Measurements from ENCODE around the gene DISP3.

DISP3 gene

GRCh38 chr1:11540773-11541160, 61.8 kb downstream of the DISP3 start:
- in situ Hi-C loops (cut with MboI; ENCODE audit: low sequenced_read_pairs) = no loop called here

- in situ Hi-C loops (cut with MboI; ENCODE audit: low sequenced_read_pairs) = no loop called here
These were observed 62.3 kb downstream of the DISP3 start for GRCh38 chr1:11541236-11541635.

GRCh38 chr1:11541956-11542355, 63.0 kb downstream of the DISP3 start:
- in situ Hi-C loops (cut with MboI; ENCODE audit: low sequenced_read_pairs) = no loop called here

GRCh38 chr1:11543392-11543791, 64.4 kb downstream of the DISP3 start:
- in situ Hi-C loops (cut with MboI; ENCODE audit: low sequenced_read_pairs) = no loop called here

GRCh38 chr1:11543796-11544195, 64.8 kb downstream of the DISP3 start:
- in situ Hi-C loops (cut with MboI; ENCODE audit: low sequenced_read_pairs) = no loop called here

GRCh38 chr1:11546456-11546855, 67.5 kb downstream of the DISP3 start:
- in situ Hi-C loops (cut with MboI; ENCODE audit: low sequenced_read_pairs) = no loop called here

GRCh38 chr1:11550664-11551283, 71.8 kb downstream of the DISP3 start:
- in situ Hi-C loops (cut with MboI; ENCODE audit: low sequenced_read_pairs) = no loop called here

- in situ Hi-C loops (cut with MboI; ENCODE audit: low sequenced_read_pairs) = no loop called here
These were observed 79.3 kb downstream of the DISP3 start for GRCh38 chr1:11558276-11558675.

GRCh38 chr1:11558871-11559590, 80.1 kb downstream of the DISP3 start:
- in situ Hi-C loops (cut with MboI; ENCODE audit: low sequenced_read_pairs) = no loop called here

- in situ Hi-C loops (cut with MboI; ENCODE audit: low sequenced_read_pairs) = no loop called here
These were observed 80.6 kb downstream of the DISP3 start for GRCh38 chr1:11559591-11559970.

- in situ Hi-C loops (cut with MboI; ENCODE audit: low sequenced_read_pairs) = no loop called here
These were observed 81.1 kb downstream of the DISP3 start for GRCh38 chr1:11560061-11560460.

GRCh38 chr1:11561740-11562139, 82.8 kb downstream of the DISP3 start:
- in situ Hi-C loops (cut with MboI; ENCODE audit: low sequenced_read_pairs) = no loop called here

- in situ Hi-C loops (cut with MboI; ENCODE audit: low sequenced_read_pairs) = no loop called here
These were observed 83.7 kb downstream of the DISP3 start for GRCh38 chr1:11562664-11563063.

GRCh38 chr1:11563560-11564069, 84.7 kb downstream of the DISP3 start:
- in situ Hi-C loops (cut with MboI; ENCODE audit: low sequenced_read_pairs) = no loop called here

- in situ Hi-C loops (cut with MboI; ENCODE audit: low sequenced_read_pairs) = no loop called here
These were observed 85.3 kb downstream of the DISP3 start for GRCh38 chr1:11564237-11564636.

- in situ Hi-C loops (cut with MboI; ENCODE audit: low sequenced_read_pairs) = no loop called here
These were observed 87.3 kb downstream of the DISP3 start for GRCh38 chr1:11566042-11566850.

GRCh38 chr1:11567244-11568065, 88.5 kb downstream of the DISP3 start:
- in situ Hi-C loops (cut with MboI; ENCODE audit: low sequenced_read_pairs) = no loop called here

- in situ Hi-C loops (cut with MboI; ENCODE audit: low sequenced_read_pairs) = no loop called here
These were observed 89.7 kb downstream of the DISP3 start for GRCh38 chr1:11568687-11569086.

GRCh38 chr1:11569551-11569950, 90.6 kb downstream of the DISP3 start:
- in situ Hi-C loops (cut with MboI; ENCODE audit: low sequenced_read_pairs) = no loop called here

GRCh38 chr1:11569954-11570353, 91.0 kb downstream of the DISP3 start:
- in situ Hi-C loops (cut with MboI; ENCODE audit: low sequenced_read_pairs) = no loop called here

- in situ Hi-C loops (cut with MboI; ENCODE audit: low sequenced_read_pairs) = no loop called here
These were observed 91.9 kb downstream of the DISP3 start for GRCh38 chr1:11570821-11571380.
